NOMO-1 (cell line): Measurements from ENCODE around the gene KCNQ5.
A peak's percentile ranks its signal among the peaks of the same experiment; 100 is the strongest.

Source experiments
- DNase-seq, 2 experiments: peaks; one replicate each; lab custom pipeline; 2025; ENCODE audit not compliant: unreplicated experiment in 2 of 2; lab: John Stamatoyannopoulos, UW

Gene KCNQ5

DNA sequence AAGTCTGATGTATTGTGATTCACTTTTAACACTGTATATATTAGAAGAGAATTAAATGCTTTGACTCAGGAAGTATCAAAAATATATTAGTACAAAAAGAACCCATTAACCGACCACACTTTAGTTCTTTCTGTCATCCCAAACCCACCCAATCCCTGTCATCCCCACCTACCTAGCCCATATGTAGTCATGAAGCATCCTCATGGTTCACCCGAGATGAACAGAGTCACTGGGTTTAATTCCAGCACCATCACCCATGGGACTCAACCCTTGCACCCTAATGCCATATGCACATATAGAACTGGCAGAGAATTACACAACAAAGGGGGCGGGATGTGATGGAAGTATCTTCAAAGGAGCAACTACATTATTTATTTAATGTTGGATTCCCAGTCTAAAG is 462.0 kb downstream of the KCNQ5 start:
- no peak for DNase-seq

DNA sequence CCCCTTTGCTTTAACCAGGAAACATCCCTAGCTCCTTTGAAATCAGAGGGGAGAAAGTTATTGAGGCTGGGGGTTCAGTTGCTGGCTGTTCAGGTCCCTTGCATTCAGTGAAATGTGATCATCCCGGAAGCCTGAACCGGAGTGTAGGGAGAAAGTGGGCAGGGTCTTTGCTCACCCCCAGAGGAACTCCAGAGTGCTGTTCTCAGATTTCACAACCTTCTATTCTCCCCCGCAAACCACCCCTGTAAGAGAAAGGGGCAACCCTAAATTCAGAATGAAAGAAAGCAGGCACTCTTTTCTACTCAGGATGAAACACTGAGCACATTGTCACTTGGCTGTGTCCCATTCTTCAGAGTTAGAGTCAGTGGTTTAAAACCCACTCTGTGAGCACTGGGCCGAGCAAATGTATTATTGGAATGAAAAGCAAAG is 463.6 kb downstream of the KCNQ5 start:
- no peak for DNase-seq

DNA sequence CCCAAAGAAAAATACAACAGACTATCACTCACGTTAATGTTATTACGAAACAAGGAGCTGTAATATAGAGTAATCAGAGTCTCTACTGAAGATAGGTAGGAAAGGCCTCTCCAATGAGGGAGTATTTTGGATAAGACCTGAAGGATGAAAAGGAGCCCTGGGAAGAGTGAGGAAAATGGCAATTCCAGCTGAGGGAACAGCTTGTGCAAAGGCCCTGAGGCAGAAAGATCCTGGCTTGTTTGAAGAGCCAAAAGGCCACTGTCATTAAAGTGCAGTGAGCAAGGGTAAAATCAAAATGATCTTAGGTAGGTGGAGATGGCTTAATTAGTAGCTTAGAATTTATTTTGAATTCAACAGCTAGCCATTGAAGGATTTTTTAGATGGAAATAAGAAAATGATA is 464.9 kb downstream of the KCNQ5 start:
- DNase-seq = no peak

DNA sequence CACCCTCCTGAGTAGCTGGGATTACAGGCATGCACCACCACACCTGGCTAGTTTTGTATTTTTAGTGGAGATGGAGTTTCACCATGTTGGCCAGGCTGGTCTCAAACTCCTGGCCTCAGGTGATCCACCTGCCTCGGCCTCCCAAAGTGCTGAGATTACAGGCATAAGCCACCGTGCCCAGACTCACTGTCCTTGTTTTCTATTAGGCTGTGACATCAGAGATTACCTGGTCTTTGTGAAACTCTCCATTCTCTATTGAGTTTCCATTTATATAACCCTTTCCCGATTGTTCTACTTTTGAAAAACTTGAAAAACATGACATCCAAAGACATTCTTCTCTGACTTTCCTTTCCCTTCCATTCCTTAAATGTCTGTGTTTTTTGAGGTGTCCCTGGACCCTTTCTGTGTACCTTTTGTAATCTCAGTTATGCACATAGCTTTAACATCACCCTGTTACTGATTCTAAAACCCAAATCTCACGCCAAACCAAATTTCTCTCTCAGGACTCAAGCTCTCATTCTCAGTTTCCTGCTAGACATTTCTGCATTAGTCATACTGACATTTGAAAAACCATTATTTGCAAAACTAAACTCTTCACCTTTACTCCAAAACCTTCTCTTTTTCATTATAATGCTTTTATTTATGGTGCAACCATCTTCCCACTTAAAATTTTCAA is 466.4 kb downstream of the KCNQ5 start:
- no peak for DNase-seq

DNA sequence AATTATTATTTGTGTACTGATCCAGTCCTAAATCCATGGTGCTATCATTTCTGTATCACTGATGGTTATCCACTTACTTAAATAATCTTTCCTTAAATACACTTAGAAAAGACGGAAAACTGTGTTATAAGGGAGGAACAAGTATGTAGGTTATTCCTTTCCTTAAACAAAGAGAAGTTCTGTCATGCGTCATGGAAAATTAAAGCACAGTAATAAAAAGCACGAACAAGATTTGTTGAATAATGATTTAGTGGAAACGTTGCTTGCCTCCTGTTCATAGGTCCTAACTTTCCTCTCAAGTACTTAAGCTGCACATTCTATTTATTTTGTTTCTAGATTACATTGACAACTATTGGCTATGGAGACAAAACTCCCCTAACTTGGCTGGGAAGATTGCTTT is 483.1 kb downstream of the KCNQ5 start:
- no peak for DNase-seq

DNA sequence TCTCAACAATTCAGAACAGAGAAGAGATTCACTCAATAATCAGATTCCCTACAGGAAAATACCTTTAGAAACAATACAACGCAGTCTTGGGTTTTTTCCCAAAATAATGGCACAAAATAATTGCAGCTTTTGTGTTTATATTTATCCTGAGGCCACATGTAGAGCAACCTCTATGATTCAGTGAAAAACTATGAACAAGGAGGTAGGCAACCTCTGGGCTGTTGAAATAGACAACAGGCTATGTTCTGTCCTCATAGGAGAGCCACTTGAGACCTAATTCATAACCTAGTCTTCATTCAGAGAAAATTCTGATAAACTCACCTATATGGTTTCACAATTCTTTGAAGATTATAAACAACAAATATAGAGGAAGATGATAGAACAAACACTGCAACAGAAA is 485.2 kb downstream of the KCNQ5 start:
- DNase-seq = no peak

DNA sequence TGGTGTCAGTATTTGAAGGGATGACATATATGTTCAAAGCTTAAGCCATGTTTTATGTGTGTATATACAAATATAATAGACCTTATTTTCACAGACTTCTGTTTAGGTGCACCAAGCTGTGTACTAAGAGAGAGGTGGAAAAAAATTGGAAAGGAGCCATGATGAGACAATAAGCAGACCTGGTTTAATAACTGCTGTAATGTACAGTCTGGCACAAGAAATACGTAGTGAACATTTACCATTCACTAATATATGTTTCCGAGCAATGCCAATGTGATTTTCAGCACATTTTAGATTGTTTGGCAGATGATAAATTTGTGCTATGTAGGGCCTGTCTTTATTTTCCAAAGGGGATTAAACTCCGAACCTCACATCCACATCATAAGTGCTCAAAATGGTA is 487.1 kb downstream of the KCNQ5 start:
- DNase-seq = no peak

DNA sequence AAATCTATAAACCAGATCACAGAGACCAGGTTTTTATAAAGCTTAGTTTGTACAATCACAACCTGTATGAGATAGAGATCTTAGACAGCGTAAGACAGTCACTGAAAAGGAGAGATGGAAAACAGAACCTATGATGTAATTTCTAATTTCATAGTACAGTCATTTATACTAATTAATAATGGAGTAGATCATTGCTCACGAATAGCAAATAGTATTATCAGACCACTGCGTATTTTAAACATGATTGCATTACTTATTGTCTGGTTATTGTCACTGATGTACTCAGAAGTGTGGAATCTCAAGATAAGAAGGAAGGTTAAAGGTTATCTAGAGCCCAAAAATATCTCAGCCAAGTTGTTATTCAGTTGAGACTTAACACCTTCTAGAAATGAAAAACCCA is 487.8 kb downstream of the KCNQ5 start:
- no peak for DNase-seq

DNA sequence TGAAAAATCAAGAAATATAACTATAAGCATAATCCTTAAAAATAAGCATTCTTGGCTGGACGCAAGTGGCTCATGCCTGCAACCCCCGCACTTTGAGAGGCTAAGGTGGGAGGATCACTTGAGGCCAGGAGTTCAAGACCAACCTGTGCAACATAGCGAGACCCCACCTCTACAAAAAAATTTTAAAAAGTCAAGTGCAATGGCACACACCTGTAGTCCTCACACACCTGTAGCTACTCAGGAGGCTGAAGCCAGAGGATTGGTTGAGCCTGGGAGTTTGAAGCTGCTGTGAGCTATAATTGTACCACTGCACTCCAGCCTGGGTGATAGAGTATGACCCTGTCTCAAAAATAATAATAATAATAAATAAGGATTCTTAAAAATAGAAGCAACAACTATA is 494.5 kb downstream of the KCNQ5 start:
- no peak for DNase-seq

DNA sequence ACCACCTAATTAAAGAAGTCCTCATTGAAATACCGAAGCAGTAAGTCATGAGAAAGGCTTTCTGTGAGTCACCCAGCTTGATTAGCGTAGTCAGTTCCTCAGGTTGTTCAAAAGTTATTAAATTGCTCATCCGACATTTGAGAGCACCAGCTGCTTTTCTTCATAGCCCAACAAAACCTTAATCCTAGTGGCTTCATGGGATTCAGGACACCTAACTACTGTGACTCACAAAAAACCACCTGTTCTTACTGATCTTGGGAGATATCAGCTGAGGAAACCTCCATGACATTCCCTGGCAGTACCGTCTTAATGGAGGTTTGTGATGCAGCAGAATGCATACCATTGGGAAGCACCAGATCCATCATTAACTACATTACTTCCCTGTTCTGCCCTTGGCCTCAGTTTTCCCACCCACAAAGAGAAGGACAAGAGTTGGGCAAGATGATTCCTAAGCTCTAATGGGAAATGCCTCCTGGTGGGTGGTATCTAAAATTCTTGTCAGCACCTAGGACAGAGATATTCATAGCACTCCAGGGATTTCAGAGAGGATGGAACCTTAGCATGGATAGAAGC is 499.6 kb downstream of the KCNQ5 start:
- no peak for DNase-seq

DNA sequence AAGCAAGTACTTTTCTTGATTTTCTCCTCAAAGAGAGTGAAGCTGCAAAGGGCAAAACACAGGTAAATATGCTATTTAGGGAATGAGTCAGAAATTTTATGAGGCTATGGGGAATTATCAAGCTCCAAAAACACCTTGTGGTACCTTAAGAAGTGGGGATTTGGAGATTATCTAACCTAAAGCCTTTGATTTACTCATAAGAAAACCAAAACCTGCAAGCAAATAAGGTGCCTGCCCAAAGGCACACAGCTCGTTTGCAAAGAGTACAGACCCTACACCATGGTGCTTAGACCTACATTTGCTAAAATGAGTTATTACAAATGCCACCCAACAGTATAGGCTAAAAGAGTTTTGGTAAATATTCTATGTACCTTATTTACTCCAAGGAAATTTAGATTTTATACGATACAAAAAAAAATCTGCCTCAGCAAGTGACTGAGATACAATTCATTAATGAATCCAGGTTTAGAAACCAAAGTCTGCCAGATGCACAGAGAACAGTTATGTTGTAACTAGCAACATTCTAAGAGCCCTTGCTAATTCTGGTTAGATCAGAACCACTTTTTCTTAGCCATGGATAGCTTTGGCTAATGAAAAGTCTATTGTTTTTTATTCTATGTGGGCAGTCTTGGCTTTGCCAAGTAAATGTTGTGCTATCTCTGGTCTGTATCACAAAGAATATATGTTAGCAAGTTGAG is 501.9 kb downstream of the KCNQ5 start:
- DNase-seq = no peak

DNA sequence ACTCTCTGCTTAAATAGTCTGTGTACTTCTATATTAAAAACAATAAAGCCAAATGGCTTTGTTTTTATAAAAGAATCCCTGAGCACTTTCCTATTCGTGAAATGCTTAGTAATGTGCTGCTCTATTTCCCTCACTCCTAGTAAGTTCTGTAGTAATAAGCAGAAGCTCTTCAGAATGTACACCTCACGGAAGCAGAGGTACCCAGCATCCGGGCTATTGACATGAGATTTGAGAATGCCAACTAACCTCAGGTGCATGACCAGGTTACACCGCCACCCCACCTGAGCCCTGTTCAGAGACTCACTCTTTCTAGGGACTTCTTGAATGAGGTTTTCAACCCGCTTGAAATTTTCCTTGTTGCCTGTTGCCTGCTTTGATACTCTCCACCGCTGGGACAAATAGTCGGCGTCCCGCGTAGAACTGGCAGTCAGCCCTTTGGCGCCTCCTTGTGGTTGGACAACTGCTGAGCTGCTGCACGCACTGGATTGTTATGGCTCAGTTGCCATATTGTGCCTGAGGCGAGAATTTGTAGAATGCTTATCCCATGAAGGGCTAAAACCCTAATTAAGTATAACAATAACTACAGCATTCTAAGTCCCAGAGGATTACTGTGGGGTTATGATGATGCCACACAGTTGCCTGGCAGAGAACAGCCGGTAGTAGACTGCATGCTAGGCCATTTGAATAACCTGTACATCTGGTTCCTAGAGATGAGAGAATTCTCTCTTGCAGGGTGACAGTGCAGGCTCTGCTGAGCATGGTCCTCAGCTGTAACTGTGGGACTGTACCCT is 508.0 kb downstream of the KCNQ5 start:
- peak; percentile 69 to 80 for DNase-seq

DNA sequence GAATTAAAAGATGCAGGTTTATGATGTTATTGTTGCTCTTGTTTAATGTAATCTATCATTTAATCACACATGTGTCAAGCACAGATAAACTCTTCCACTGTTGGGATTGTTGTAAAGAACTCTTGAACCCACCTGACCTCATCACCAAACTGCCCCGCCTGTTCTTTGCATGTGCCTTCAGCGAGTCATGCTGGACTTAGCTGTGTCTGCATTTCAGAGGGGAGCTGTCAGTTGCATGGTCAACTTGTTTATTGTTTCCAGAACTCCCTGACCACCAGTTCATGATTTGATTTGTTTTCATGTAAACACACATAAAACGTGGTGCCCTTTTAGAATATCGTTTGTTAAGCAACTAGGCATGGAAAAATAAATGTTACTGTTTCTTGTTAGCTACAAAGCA is 509.8 kb downstream of the KCNQ5 start:
- no peak for DNase-seq

DNA sequence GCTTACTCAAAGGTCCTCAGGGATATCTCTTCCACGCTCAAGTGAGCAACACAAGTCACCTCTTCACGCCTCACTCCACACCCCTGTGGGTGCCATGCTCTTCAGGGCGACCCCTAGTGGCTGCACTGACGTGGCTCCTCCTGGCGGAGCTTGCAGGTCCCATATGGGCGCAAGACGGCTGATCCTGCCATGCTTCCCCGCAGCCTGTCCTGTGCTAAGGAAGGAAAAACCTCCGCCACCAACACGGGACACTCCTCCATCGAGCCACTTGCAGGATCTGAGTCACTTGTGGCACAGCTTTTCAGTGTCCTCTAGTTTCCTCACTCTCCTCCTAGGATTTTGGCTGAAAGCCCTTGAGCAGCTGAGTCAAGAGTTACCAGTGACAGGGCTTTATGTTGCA is 512.7 kb downstream of the KCNQ5 start:
- DNase-seq = no peak

DNA sequence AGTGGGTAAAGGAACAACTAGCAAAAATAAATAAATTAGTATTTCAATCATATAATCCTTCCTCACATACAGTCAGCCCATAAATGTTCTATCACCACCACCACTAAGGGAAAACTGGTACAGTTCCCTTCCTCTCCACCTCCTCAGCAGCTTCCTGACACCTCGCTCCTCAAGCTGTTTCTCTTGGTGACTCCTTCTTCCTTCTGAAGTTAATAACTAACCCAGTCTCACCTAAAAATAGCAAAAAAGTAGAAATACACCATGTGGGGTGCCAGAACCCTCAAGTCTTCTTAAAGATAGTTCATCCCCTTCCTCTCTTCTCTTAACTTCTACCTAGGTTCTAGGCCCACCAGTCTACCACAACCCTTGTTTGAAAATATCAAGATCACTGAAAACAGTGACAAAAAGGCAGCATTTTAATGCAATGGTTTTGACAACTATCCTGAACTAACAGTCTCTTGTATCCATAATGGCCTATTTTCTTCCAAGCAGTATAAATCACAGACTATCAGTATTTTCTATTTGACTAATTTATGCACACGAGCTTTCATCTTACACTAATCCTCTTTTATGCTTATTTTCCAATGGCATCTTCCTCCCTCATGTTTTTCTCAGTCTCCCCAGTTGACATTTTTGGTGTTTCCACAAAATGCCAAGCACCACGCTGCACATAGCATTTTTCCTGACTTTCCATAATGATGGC is 518.0 kb downstream of the KCNQ5 start:
- DNase-seq = no peak

DNA sequence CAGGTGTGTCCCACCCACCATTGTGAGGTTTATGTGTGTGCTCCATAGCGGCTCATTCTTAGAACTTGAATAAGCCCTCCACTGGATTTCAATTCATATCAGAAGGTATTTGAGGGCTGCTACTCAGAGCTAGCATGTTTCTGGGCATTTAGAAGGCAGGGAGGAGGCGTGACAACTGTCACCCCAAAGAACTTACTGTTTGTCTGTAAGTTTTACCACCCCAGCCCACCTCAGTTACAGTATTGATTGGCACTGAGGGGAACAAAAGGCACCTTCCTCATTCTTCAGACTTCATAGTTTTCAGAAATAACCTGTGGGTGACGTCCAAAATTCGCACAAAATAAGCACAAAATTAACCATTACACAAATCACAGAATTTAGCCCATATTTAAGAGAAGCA is 521.7 kb downstream of the KCNQ5 start:
- no peak for DNase-seq

DNA sequence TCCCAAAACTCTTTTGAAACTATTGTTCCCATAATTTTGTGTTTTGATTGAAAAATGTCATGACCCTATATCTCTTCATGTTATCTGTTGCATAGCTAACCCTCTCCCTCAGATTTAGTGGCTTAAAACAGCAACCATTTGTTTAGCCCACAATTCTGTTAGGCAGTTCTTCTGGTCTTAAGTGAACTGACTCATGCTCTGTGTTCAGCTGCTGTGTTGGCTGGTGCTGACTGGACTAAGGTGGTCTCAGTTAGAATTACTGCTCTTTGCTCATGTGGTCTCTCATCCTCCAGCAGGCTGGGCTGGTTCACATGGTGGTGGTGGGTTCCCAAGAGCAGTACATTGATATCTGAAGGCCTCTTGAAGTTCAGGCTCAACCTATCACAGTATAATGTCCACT is 522.7 kb downstream of the KCNQ5 start:
- no peak for DNase-seq

DNA sequence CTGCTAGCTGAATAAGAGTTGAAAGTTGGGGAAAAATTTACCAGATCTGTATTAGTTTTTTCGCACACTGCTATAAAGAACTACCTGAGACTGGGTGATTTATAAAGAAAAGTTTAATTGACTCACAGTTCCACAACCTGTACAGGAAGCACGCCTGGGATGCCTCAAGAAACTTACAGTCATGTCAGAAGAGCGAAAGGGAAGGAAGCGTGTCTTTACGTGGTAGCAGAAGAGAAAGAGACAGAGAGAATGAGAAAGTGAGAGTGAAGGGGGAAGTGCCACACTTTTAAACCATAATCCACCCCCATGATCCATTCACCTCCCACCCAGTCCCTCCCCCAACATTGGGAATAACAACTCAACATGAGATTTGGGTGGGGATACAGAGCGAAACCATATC is 523.8 kb downstream of the KCNQ5 start:
- DNase-seq = no peak

DNA sequence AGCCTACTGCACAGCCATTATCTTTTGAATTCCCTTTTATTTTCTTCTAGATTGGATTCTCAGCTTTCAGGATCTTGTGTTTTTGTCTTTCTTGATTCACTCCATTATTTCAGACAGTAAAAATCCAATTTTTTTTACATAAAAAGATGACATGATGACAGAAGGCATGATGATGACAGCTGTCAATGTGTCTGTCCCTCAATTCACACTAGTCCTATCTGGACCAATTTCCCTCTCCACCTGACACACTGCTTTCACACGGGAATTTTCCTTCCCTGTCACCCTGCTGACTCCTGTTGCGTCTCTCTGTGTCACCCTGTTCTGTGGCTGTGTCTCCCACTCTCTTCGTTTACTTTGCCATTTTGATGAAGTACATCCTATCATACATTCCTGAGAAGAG is 529.9 kb downstream of the KCNQ5 start:
- no peak for DNase-seq

DNA sequence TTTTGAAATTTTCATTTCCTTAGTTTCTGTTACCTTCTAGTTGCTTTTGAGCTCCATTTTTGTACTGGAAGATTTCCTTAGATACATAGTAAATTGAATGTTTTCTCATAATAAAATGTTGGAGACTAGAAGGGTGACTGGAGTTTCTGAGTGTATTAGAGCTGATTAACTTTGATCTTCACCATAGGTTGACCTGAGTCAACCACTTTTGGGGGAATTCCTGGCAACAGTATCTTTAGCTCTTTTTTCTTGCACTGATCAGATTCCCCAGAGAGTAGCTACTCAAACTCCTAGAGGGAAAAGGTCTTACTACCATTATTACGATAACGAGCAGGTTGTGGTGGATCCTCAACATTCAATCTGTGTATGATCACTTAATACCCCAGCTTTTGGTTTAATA is 530.7 kb downstream of the KCNQ5 start:
- no peak for DNase-seq
